Measurements from ENCODE around the gene TSPAN5. TPM values are rescaled to one million over a fixed set of nuclear protein-coding genes. Genes with fewer than 3 reads are reported as not detected.
A peak's percentile ranks its signal among the peaks of the same experiment; 100 is the strongest.

The TSPAN5 gene
- total and polyA plus RNA-seq, 9 donors, result 12.7 to 23.4 (median 14.7) TPM

GRCh38 chr4:98516042-98516440 is 142.4 kb downstream of the TSPAN5 start:
- H3K4me1 ChIP-seq (ENCODE audit: control insufficient read depth, insufficient read depth, low read length), result peaks cover 25% of the 10 kb centered on the region
- WGBS (ENCODE audit: insufficient coverage), result 57% methylated on average over 1 of the region's 3 CpGs
- no peaks in the 10 kb centered on the region for H3K27me3 ChIP-seq (ENCODE audit: control insufficient read depth, insufficient read depth, low read length)
- H3K27ac ChIP-seq (ENCODE audit: low read length), result no peak overlapping the region
- no peak for DNase-seq
- H3K4me3 ChIP-seq (ENCODE audit: low read length), result no peak overlapping the region
- peaks cover 3% of the 10 kb centered on the region for H3K9me3 ChIP-seq (replicated peaks; ENCODE audit: control insufficient read depth, low read depth, low read length)
- H3K36me3 ChIP-seq (ENCODE audit: control insufficient read depth, insufficient read depth, low read length), result no peaks in the 10 kb centered on the region

- Histone ChIP-seq H3K36me3 (ENCODE audit: control insufficient read depth, insufficient read depth, low read length) (no peaks in the 10 kb centered on the region), H3K9me3 (replicated peaks; ENCODE audit: control insufficient read depth, low read depth, low read length) (peaks cover 3% of the 10 kb centered on the region), H3K4me3 (ENCODE audit: low read length) (no peak overlapping the region), H3K4me1 (ENCODE audit: control insufficient read depth, insufficient read depth, low read length) (peaks cover 28% of the 10 kb centered on the region), H3K27me3 (ENCODE audit: control insufficient read depth, insufficient read depth, low read length) (no peaks in the 10 kb centered on the region), H3K27ac (ENCODE audit: low read length) (no peak overlapping the region)
- DNase-seq, result no peak
- 29% methylated on average over 1 of the region's 1 CpG for WGBS (ENCODE audit: insufficient coverage)
Measured at GRCh38 chr4:98515470-98515809, 143.0 kb downstream of the TSPAN5 start.

- WGBS (ENCODE audit: insufficient coverage), result 83% methylated on average over 3 of the region's 4 CpGs
- no peaks in the 10 kb centered on the region for H3K27me3 ChIP-seq (ENCODE audit: control insufficient read depth, insufficient read depth, low read length)
- no peak overlapping the region for H3K4me3 ChIP-seq (ENCODE audit: low read length)
- peaks cover 26% of the 10 kb centered on the region for H3K4me1 ChIP-seq (ENCODE audit: control insufficient read depth, insufficient read depth, low read length)
- H3K27ac ChIP-seq (ENCODE audit: low read length), result no peak overlapping the region
- peaks cover 3% of the 10 kb centered on the region for H3K9me3 ChIP-seq (replicated peaks; ENCODE audit: control insufficient read depth, low read depth, low read length)
- DNase-seq, result no peak
- H3K36me3 ChIP-seq (ENCODE audit: control insufficient read depth, insufficient read depth, low read length), result no peaks in the 10 kb centered on the region
Measured at GRCh38 chr4:98514741-98515469, 143.5 kb downstream of the TSPAN5 start.

GRCh38 chr4:98512918-98513317 is 145.5 kb downstream of the TSPAN5 start:
- Histone ChIP-seq H3K4me3 (ENCODE audit: low read length) (no peak overlapping the region), H3K36me3 (ENCODE audit: control insufficient read depth, insufficient read depth, low read length) (no peaks in the 10 kb centered on the region), H3K27me3 (ENCODE audit: control insufficient read depth, insufficient read depth, low read length) (no peaks in the 10 kb centered on the region), H3K27ac (ENCODE audit: low read length) (no peak overlapping the region), H3K4me1 (ENCODE audit: control insufficient read depth, insufficient read depth, low read length) (peaks cover 24% of the 10 kb centered on the region), H3K9me3 (replicated peaks; ENCODE audit: control insufficient read depth, low read depth, low read length) (peaks cover 3% of the 10 kb centered on the region)
- no peak for DNase-seq
- WGBS (ENCODE audit: insufficient coverage), result 86% methylated on average over 2 of the region's 3 CpGs

GRCh38 chr4:98510757-98511517 is 147.5 kb downstream of the TSPAN5 start:
- DNase-seq, result peak; percentile 96
- Histone ChIP-seq H3K4me3 (ENCODE audit: low read length) (no peak overlapping the region), H3K27me3 (ENCODE audit: control insufficient read depth, insufficient read depth, low read length) (no peaks in the 10 kb centered on the region), H3K4me1 (ENCODE audit: control insufficient read depth, insufficient read depth, low read length) (peaks cover 15% of the 10 kb centered on the region), H3K9me3 (replicated peaks; ENCODE audit: control insufficient read depth, low read depth, low read length) (no peaks in the 10 kb centered on the region), H3K27ac (ENCODE audit: low read length) (peak overlapping the region; percentile 87), H3K36me3 (ENCODE audit: control insufficient read depth, insufficient read depth, low read length) (no peaks in the 10 kb centered on the region)
- no CpG with 5 or more reads among the region's 6 CpGs for WGBS (ENCODE audit: insufficient coverage)

- Histone ChIP-seq H3K9me3 (replicated peaks; ENCODE audit: control insufficient read depth, low read depth, low read length) (no peaks in the 10 kb centered on the region), H3K27ac (ENCODE audit: low read length) (peak overlapping the region; percentile 87), H3K4me3 (ENCODE audit: low read length) (no peak overlapping the region), H3K4me1 (ENCODE audit: control insufficient read depth, insufficient read depth, low read length) (peaks cover 14% of the 10 kb centered on the region), H3K27me3 (ENCODE audit: control insufficient read depth, insufficient read depth, low read length) (no peaks in the 10 kb centered on the region), H3K36me3 (ENCODE audit: control insufficient read depth, insufficient read depth, low read length) (no peaks in the 10 kb centered on the region)
- DNase-seq, result no peak
- WGBS (ENCODE audit: insufficient coverage), result no CpG with 5 or more reads among the region's 2 CpGs
Measured at GRCh38 chr4:98510340-98510739, 148.1 kb downstream of the TSPAN5 start.

GRCh38 chr4:98509721-98510120 is 148.7 kb downstream of the TSPAN5 start:
- 60% methylated on average over 1 of the region's 4 CpGs for WGBS (ENCODE audit: insufficient coverage)
- Histone ChIP-seq H3K36me3 (ENCODE audit: control insufficient read depth, insufficient read depth, low read length) (no peaks in the 10 kb centered on the region), H3K4me3 (ENCODE audit: low read length) (no peak overlapping the region), H3K27ac (ENCODE audit: low read length) (peak overlapping the region; percentile 87), H3K27me3 (ENCODE audit: control insufficient read depth, insufficient read depth, low read length) (no peaks in the 10 kb centered on the region), H3K9me3 (replicated peaks; ENCODE audit: control insufficient read depth, low read depth, low read length) (no peaks in the 10 kb centered on the region), H3K4me1 (ENCODE audit: control insufficient read depth, insufficient read depth, low read length) (peaks cover 12% of the 10 kb centered on the region)
- no peak for DNase-seq

- H3K9me3 ChIP-seq (replicated peaks; ENCODE audit: control insufficient read depth, low read depth, low read length), result no peaks in the 10 kb centered on the region
- H3K36me3 ChIP-seq (ENCODE audit: control insufficient read depth, insufficient read depth, low read length), result peaks cover 5% of the 10 kb centered on the region
- H3K4me1 ChIP-seq (ENCODE audit: control insufficient read depth, insufficient read depth, low read length), result peaks cover 12% of the 10 kb centered on the region
- peak overlapping the region; percentile 87 for H3K27ac ChIP-seq (ENCODE audit: low read length)
- no CpG with 5 or more reads among the region's 7 CpGs for WGBS (ENCODE audit: insufficient coverage)
- no peak overlapping the region for H3K4me3 ChIP-seq (ENCODE audit: low read length)
- DNase-seq, result peak; percentile 59
- no peaks in the 10 kb centered on the region for H3K27me3 ChIP-seq (ENCODE audit: control insufficient read depth, insufficient read depth, low read length)
Measured at GRCh38 chr4:98508829-98509598, 149.4 kb downstream of the TSPAN5 start.

- H3K36me3 ChIP-seq (ENCODE audit: control insufficient read depth, insufficient read depth, low read length), result peaks cover 5% of the 10 kb centered on the region
- no peak overlapping the region for H3K27ac ChIP-seq (ENCODE audit: low read length)
- no peak overlapping the region for H3K4me3 ChIP-seq (ENCODE audit: low read length)
- 100% methylated on average over 2 of the region's 4 CpGs for WGBS (ENCODE audit: insufficient coverage)
- H3K9me3 ChIP-seq (replicated peaks; ENCODE audit: control insufficient read depth, low read depth, low read length), result no peaks in the 10 kb centered on the region
- peaks cover 12% of the 10 kb centered on the region for H3K4me1 ChIP-seq (ENCODE audit: control insufficient read depth, insufficient read depth, low read length)
- no peaks in the 10 kb centered on the region for H3K27me3 ChIP-seq (ENCODE audit: control insufficient read depth, insufficient read depth, low read length)
- no peak for DNase-seq
Measured at GRCh38 chr4:98508248-98508647, 150.2 kb downstream of the TSPAN5 start.

GRCh38 chr4:98507299-98507698 is 151.1 kb downstream of the TSPAN5 start:
- no peaks in the 10 kb centered on the region for H3K27me3 ChIP-seq (ENCODE audit: control insufficient read depth, insufficient read depth, low read length)
- no CpG with 5 or more reads among the region's 3 CpGs for WGBS (ENCODE audit: insufficient coverage)
- no peak overlapping the region for H3K4me3 ChIP-seq (ENCODE audit: low read length)
- H3K27ac ChIP-seq (ENCODE audit: low read length), result no peak overlapping the region
- peaks cover 12% of the 10 kb centered on the region for H3K4me1 ChIP-seq (ENCODE audit: control insufficient read depth, insufficient read depth, low read length)
- no peak for DNase-seq
- H3K9me3 ChIP-seq (replicated peaks; ENCODE audit: control insufficient read depth, low read depth, low read length), result no peaks in the 10 kb centered on the region
- H3K36me3 ChIP-seq (ENCODE audit: control insufficient read depth, insufficient read depth, low read length), result peaks cover 5% of the 10 kb centered on the region
